Endothelial cell of umbilical vein (primary cell): ENCODE measurements around the gene HNRNPH2. TPM values are rescaled to one million over a fixed set of nuclear protein-coding genes. Genes with fewer than 3 reads are reported as not detected.

ENCODE experiments used
- BruUV-seq: library from RNA; stranded (reverse); fragments of 400-500 nt; replicated peaks from 2 replicates; lab custom pipeline; 2021; lab: Mats Ljungman, UMichigan
- CTCF ChIA-PET: fragments of 300-600, 350-600 bp; sonication (Branson Sonifier 250); formaldehyde crosslinking; loops from one replicate; lab custom pipeline; 2021; ENCODE audit warnings: antibody characterized with exemption, inconsistent platforms; lab: Charles Lee
- POLR2A ChIA-PET: fragments of 300-600, 350-600 bp; sonication (Branson Sonifier 250); formaldehyde crosslinking; loops from one replicate; lab custom pipeline; 2021; ENCODE audit warnings: antibody characterized with exemption, inconsistent platforms; lab: Charles Lee
- DNase-seq: peaks from one replicate; pipeline ENCODE4 v3.0.0-alpha.2; 2011; ENCODE audit warnings: low read depth, low spot score
- FAIRE-seq: peaks from 2 replicates; lab custom pipeline; 2011; peaks lifted over from hg19 to GRCh38; lab: Jason Lieb, UNC
- H2AFZ ChIP-seq: 2 replicates; pipeline ENCODE4 v1.6.0; 2012; ENCODE audit warnings: low read depth, low read length, control low read depth, inconsistent platforms
- H3K27ac ChIP-seq: 2 replicates; pipeline ENCODE4 v1.5.1; 2011; ENCODE audit warnings: low read depth, mild to moderate bottlenecking, control low read depth, low read length, moderate library complexity; ENCODE audit not compliant: insufficient read depth
- H3K27me3 ChIP-seq, 2 experiments: 2 replicates each; pipeline versions ENCODE4 v1.6.0 to v1.6.1; 2011; ENCODE audit warnings: low read length in 2 of 2, mixed read lengths in 1 of 2; ENCODE audit not compliant: control insufficient read depth in 2 of 2, insufficient read depth in 2 of 2
- H3K36me3 ChIP-seq, 2 experiments: 2 replicates in 1 of 2; 3 replicates in 1 of 2; pipeline ENCODE4 v1.5.1; 2011; ENCODE audit warnings: low read length in 2 of 2, mild to moderate bottlenecking in 1 of 2, moderate library complexity in 1 of 2; ENCODE audit not compliant: control insufficient read depth in 2 of 2, insufficient read depth in 2 of 2; ENCODE audit errors: extremely low read depth in 1 of 2
- H3K4me1 ChIP-seq: 3 replicates; pipeline ENCODE4 v1.5.1; 2011; ENCODE audit warnings: mild to moderate bottlenecking, low read length; ENCODE audit not compliant: control insufficient read depth, insufficient read depth; ENCODE audit errors: extremely low read depth
- H3K4me2 ChIP-seq: 2 replicates; pipeline ENCODE4 v1.6.1; 2011; ENCODE audit warnings: low read length, control low read depth, mixed read lengths; ENCODE audit not compliant: insufficient read depth
- H3K4me3 ChIP-seq, 3 experiments: fragments of 200-600 bp in 1 of 3; sonication (generic), shearing (Covaris generic) in 1 of 3; replicated peaks in 1 of 3; 2 replicates each; pipeline ENCODE4 v1.5.1; 2011 to 2016; ENCODE audit warnings: control low read depth in 3 of 3, low read length in 3 of 3, mild to moderate bottlenecking in 2 of 3, inconsistent platforms in 1 of 3, low read depth in 1 of 3, moderate library complexity in 1 of 3; ENCODE audit not compliant: insufficient read depth in 1 of 3
- H3K79me2 ChIP-seq: 2 replicates; pipeline ENCODE4 v1.6.0; 2012; ENCODE audit warnings: low read length, inconsistent platforms; ENCODE audit not compliant: control insufficient read depth, insufficient read depth
- H3K9ac ChIP-seq: replicated peaks from 2 replicates; pipeline ENCODE3; 2011; ENCODE audit warnings: low read length, control low read depth; ENCODE audit not compliant: insufficient read depth; ENCODE audit errors: extremely low read depth
- H3K9me1 ChIP-seq: replicated peaks from 3 replicates; pipeline ENCODE4 v1.6.0; 2011; ENCODE audit warnings: mild to moderate bottlenecking, low read length; ENCODE audit not compliant: control insufficient read depth, insufficient read depth; ENCODE audit errors: extremely low read depth
- H3K9me3 ChIP-seq: replicated peaks from 2 replicates; pipeline ENCODE4 v1.5.1; 2012; ENCODE audit warnings: low read length, inconsistent platforms; ENCODE audit not compliant: control insufficient read depth, insufficient read depth
- H4K20me1 ChIP-seq: replicated peaks from 2 replicates; pipeline ENCODE3; 2011; ENCODE audit warnings: mild to moderate bottlenecking, low read length; ENCODE audit not compliant: control insufficient read depth, insufficient read depth; ENCODE audit errors: extremely low read depth
- EZH2 ChIP-seq: IDR thresholded peaks from 2 replicates; pipeline ENCODE4 v1.6.1; 2012; ENCODE audit warnings: borderline replicate concordance, low read depth, mild to moderate bottlenecking, moderate library complexity, low read length, inconsistent platforms; ENCODE audit not compliant: severe bottlenecking
- FOS ChIP-seq: IDR thresholded peaks from 2 replicates; pipeline ENCODE4 v1.6.1; 2011; ENCODE audit warnings: mild to moderate bottlenecking, low read length, moderate library complexity, borderline replicate concordance; ENCODE audit not compliant: insufficient read depth
- GATA2 ChIP-seq: IDR thresholded peaks from 2 replicates; pipeline ENCODE4 v1.7.0; 2011; ENCODE audit warnings: low read depth, mild to moderate bottlenecking, moderate library complexity, mixed read lengths, low read length; ENCODE audit not compliant: insufficient read length, insufficient read depth
- JUN ChIP-seq: IDR thresholded peaks from 2 replicates; pipeline ENCODE4 v1.6.1; 2011; ENCODE audit warnings: borderline replicate concordance, low read depth; ENCODE audit not compliant: insufficient read length, insufficient read depth
- MAX ChIP-seq: IDR thresholded peaks from 2 replicates; pipeline ENCODE4 v1.6.1; 2011; ENCODE audit not compliant: insufficient read depth, insufficient read length
- MYC ChIP-seq: IDR thresholded peaks from one replicate; pipeline ENCODE4 v1.6.1; 2011; ENCODE audit warnings: mild to moderate bottlenecking, low read depth, low read length
- POLR2A ChIP-seq: IDR thresholded peaks from 2 replicates; pipeline ENCODE4 v1.6.1; 2012; ENCODE audit warnings: low read depth, mild to moderate bottlenecking, control low read depth, low read length
- POLR2AphosphoS5 ChIP-seq: IDR thresholded peaks from 2 replicates; pipeline ENCODE4 v1.6.1; 2012; ENCODE audit warnings: low read depth, mild to moderate bottlenecking, control low read depth, low read length, moderate library complexity; ENCODE audit not compliant: insufficient read depth
- dilution Hi-C: fragments of 300-500 bp; cut with MboI; formaldehyde crosslinking; loops from one replicate; pipeline ENCODE4 v1.15.0; 2019; ENCODE audit warnings: low sequenced_read_pairs; ENCODE audit not compliant: extremely low pct_ligation_motif_present
- intact Hi-C: fragments of 100-400 bp; cut with micrococcal nuclease; formaldehyde crosslinking; loops from one replicate; pipeline ENCODE4 v1.10.0; 2022
- polyA plus RNA-seq, 4 experiments: library from polyadenylated mRNA; depleted of rRNA in 3 of 4; stranded (reverse) in 3 of 4; unstranded in 1 of 4; fragments of >200 nt; gene quantifications; 2 replicates each; pipeline versions ENCODE4 v1.2.1 to v1.2.3, GENCODE V29; 2011 to 2012; ENCODE audit warnings: missing spikeins in 1 of 4
- total RNA-seq: library from RNA; stranded (reverse); gene quantifications from 2 replicates; pipeline ENCODE4 v1.2.3, GENCODE V29; 2021
- TF ChIP-seq, protein P1 (sequence below), 2 donors: IDR thresholded peaks; 1 replicate in 1 of 2; 2 replicates in 1 of 2; pipeline ENCODE4 v1.5.1; 2011; ENCODE audit warnings: low read length in 2 of 2, mild to moderate bottlenecking in 2 of 2, moderate library complexity in 2 of 2, control low read depth in 1 of 2, inconsistent platforms in 1 of 2, low read depth in 1 of 2; ENCODE audit not compliant: insufficient read depth in 1 of 2; ENCODE audit errors: extremely low read depth in 1 of 2

HNRNPH2 gene
- total and polyA plus RNA-seq, 2 donors (not counting 3 experiments of a cell fraction or from before 2014, with no cell fraction given), result 29.3 to 59.1 TPM

DNA sequence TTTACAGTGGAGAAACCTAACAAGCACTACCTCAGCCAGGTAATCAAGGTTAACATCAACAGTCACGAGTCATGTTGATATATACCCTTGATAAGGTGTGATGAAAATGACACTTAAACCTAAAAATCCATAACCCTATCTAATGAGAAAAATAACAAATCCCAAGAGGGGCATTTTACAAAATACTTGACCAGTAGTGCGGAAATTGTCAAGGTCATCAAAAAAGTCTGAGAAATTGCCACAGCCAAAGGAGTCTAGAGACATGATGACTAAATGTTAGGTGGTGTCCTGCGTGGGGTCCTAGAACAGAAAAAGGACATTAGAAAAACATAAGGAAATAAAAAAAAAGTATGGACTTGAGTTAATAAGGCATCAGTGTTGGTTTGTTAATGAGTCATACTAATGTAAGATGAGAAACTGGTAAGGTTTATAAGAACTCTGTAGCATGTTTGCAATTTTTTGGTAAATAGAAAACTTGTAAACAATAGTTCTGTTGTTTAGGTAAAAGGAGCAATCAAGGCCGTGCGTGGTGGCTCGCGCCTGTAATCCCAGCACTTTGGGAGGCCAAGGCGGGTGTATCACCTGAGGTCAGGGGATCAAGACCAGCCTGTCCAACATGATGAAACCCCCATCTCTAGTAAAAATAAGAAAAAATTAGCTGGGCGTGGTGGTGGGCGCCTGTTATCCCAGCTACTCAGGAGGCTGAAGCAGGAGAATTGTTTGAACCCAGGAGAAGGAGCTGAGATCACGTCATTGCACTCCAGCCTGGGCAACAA, 14.3 kb upstream of the HNRNPH2 start:
- Histone ChIP-seq H2AFZ (no peak overlapping the region), H3K27ac (no peak overlapping the region), H3K36me3 (no peaks in the 10 kb centered on the region), H3K4me2 (peak overlapping the region; percentile 96), H3K4me1 (peaks cover 19% of the 10 kb centered on the region), H4K20me1 (no peaks in the 10 kb centered on the region), H3K79me2 (peaks cover 29% of the 10 kb centered on the region), H3K27me3 (no peaks in the 10 kb centered on the region), H3K9me1 (no peaks in the 10 kb centered on the region), H3K9me3 (no peaks in the 10 kb centered on the region), H3K9ac (no peak overlapping the region), H3K4me3 (no peak overlapping the region)
- intact Hi-C loops (loop anchor here (5.0 kb wide), 1 partner anchor 751 kb away; the partner anchor contains the start of gene SRPX2), dilution Hi-C loops (no loop called here)
- no TSS peak for BruUV-seq
- no peak for FAIRE-seq
- no peak for DNase-seq
- TF ChIP-seq POLR2AphosphoS5 (no peak), POLR2A (peak; percentile 35)
- ChIA-PET CTCF (no interaction called here), POLR2A (no interaction called here)

DNA sequence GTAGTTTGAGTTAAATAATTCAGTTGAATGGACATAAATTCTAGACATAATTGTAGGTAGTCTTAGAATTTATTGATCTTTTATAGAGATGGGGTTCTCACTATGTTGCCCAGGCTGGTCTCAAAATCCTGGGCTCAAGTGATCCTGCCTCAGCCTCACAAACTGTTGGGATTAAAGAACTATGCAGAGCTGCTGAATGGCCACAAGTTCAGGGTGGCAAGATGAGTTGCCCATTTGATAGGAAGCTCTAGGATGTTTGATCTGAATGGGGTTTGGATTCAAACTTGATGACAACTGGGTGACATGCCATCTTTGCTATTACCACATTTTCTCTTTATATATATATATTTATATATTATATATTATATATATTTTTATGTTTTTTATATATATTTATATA, 13.7 kb upstream of the HNRNPH2 start:
- H3K9me3 ChIP-seq, result no peaks in the 10 kb centered on the region
- no peak overlapping the region for H3K4me2 ChIP-seq
- H2AFZ ChIP-seq, result no peak overlapping the region
- DNase-seq, result no peak
- no peaks in the 10 kb centered on the region for H4K20me1 ChIP-seq
- intact Hi-C loops (loop anchor here (5.0 kb wide), 1 partner anchor 752 kb away; the partner anchor contains the start of gene SRPX2), dilution Hi-C loops (no loop called here)
- POLR2A ChIA-PET, result no interaction called here
- H3K4me1 ChIP-seq, result peaks cover 19% of the 10 kb centered on the region
- no TSS peak for BruUV-seq
- CTCF ChIA-PET, result no interaction called here
- H3K27me3 ChIP-seq, result no peaks in the 10 kb centered on the region
- H3K9ac ChIP-seq, result no peak overlapping the region
- H3K4me3 ChIP-seq, result no peak overlapping the region
- no peak overlapping the region for H3K27ac ChIP-seq
- TF ChIP-seq GATA2 (no peak), MAX (no peak), EZH2 (no peak), MYC (no peak), JUN (no peak), POLR2AphosphoS5 (no peak), FOS (no peak), POLR2A (no peak)
- TF ChIP-seq, protein P1, sequence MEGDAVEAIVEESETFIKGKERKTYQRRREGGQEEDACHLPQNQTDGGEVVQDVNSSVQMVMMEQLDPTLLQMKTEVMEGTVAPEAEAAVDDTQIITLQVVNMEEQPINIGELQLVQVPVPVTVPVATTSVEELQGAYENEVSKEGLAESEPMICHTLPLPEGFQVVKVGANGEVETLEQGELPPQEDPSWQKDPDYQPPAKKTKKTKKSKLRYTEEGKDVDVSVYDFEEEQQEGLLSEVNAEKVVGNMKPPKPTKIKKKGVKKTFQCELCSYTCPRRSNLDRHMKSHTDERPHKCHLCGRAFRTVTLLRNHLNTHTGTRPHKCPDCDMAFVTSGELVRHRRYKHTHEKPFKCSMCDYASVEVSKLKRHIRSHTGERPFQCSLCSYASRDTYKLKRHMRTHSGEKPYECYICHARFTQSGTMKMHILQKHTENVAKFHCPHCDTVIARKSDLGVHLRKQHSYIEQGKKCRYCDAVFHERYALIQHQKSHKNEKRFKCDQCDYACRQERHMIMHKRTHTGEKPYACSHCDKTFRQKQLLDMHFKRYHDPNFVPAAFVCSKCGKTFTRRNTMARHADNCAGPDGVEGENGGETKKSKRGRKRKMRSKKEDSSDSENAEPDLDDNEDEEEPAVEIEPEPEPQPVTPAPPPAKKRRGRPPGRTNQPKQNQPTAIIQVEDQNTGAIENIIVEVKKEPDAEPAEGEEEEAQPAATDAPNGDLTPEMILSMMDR (IDR thresholded peaks at IDR 0.05; ENCODE audit: extremely low read depth in 1 of 2, insufficient read depth in 1 of 2, low read depth in 1 of 2, low read length in 2 of 2), result no peak
- no peak for FAIRE-seq
- H3K9me1 ChIP-seq, result no peaks in the 10 kb centered on the region
- H3K79me2 ChIP-seq, result peaks cover 29% of the 10 kb centered on the region
- no peaks in the 10 kb centered on the region for H3K36me3 ChIP-seq
